GM18951 (cell line): ENCODE measurements around the gene ALDH1A2.
"Not testable (repeated sequence)": the region's sequence is repeated elsewhere in the genome, so short reads cannot be mapped to it uniquely, and the experiment has no call there.

Experiments used
- POLR2A ChIP-seq: IDR thresholded peaks from 4 replicates; pipeline ENCODE4 v1.6.1; 2011; ENCODE audit warnings: mild to moderate bottlenecking; ENCODE audit not compliant: insufficient read length, insufficient read depth; ENCODE audit errors: extremely low read depth
- in situ Hi-C: fragments of 300-500 bp; cut with MboI; formaldehyde crosslinking; loops from one replicate; pipeline ENCODE4 v1.12.0; 2022; ENCODE audit warnings: low sequenced_read_pairs, mixed read lengths, inconsistent platforms; ENCODE audit not compliant: unreplicated experiment

Gene ALDH1A2

GRCh38 chr15:58065445-58066041, at the start of gene ALDH1A2:
Gene ALDH1A2, minus strand, starts transcription at chr15:58065711. Its CDS starts 61 bp downstream, at chr15:58065650.
- no peak for TF ChIP-seq POLR2A
- in situ Hi-C loops: no loop called here

- no peak for TF ChIP-seq POLR2A
- in situ Hi-C loops: no loop called here
These were observed 49.3 kb upstream of the ALDH1A2 start for GRCh38 chr15:58114812-58115211.

- no peak for TF ChIP-seq POLR2A
- in situ Hi-C loops: no loop called here
These were observed 48.9 kb upstream of the ALDH1A2 start for GRCh38 chr15:58114388-58114787.

- in situ Hi-C loops: not testable (repeated sequence)
These were observed 47.8 kb upstream of the ALDH1A2 start for GRCh38 chr15:58113358-58113757.

GRCh38 chr15:58111718-58112104, 46.2 kb upstream of the ALDH1A2 start:
- TF ChIP-seq POLR2A: no peak
- in situ Hi-C loops: no loop called here

- no peak for TF ChIP-seq POLR2A
- in situ Hi-C loops: no loop called here
These were observed 45.6 kb upstream of the ALDH1A2 start for GRCh38 chr15:58110999-58111717.

GRCh38 chr15:58109419-58109818, 43.9 kb upstream of the ALDH1A2 start:
- in situ Hi-C loops: no loop called here
- TF ChIP-seq POLR2A: no peak

- TF ChIP-seq POLR2A: no peak
- in situ Hi-C loops: no loop called here
These were observed 42.6 kb upstream of the ALDH1A2 start for GRCh38 chr15:58108117-58108516.

- in situ Hi-C loops: no loop called here
- TF ChIP-seq POLR2A: no peak
These were observed 38.0 kb upstream of the ALDH1A2 start for GRCh38 chr15:58103482-58103881.

GRCh38 chr15:58096529-58097084, 31.1 kb upstream of the ALDH1A2 start:
- in situ Hi-C loops: no loop called here
- TF ChIP-seq POLR2A: no peak

- TF ChIP-seq POLR2A: no peak
- in situ Hi-C loops: no loop called here
These were observed 29.9 kb upstream of the ALDH1A2 start for GRCh38 chr15:58095415-58095814.

GRCh38 chr15:58087871-58088270, 22.4 kb upstream of the ALDH1A2 start:
- in situ Hi-C loops: no loop called here
- no peak for TF ChIP-seq POLR2A

GRCh38 chr15:58086491-58086890, 21.0 kb upstream of the ALDH1A2 start:
- in situ Hi-C loops: no loop called here
- TF ChIP-seq POLR2A: no peak

GRCh38 chr15:58083526-58083925, 18.0 kb upstream of the ALDH1A2 start:
- in situ Hi-C loops: no loop called here
- TF ChIP-seq POLR2A: no peak
